ENCODE measurements around the gene TOB2.
"Not testable (repeated sequence)": the region's sequence is repeated elsewhere in the genome, so short reads cannot be mapped to it uniquely, and the experiment has no call there.

TOB2 gene

GRCh38 chr22:41458161-41458728, 11.6 kb upstream of the TOB2 start:
- H4K20me1 ChIP-seq, result peaks cover 0 to 53% (median 21%) of the 10 kb centered on the region in 11 experiments; a peak in 14 of 22 replicates
- peak overlapping the region in 8 of 11 experiments; percentile 2 to 34 (median 20); a peak in 6 of 22 replicates for H3K9ac ChIP-seq
- no peak for TF ChIP-seq Cebpa-rat (IDR thresholded peaks at IDR 0.05)
- H3K9me3 ChIP-seq (replicated peaks in 1 of 11), result no peaks in the 10 kb centered on the region
- H3K36me3 ChIP-seq, result peaks cover 46 to 84% (median 65%) of the 10 kb centered on the region in 11 experiments
- no peaks in the 10 kb centered on the region for H3K27me3 ChIP-seq
- no peak overlapping the region for H3K27ac ChIP-seq
- peak overlapping the region in 8 of 11 experiments; percentile 21 to 64 (median 51); a peak in 16 of 22 replicates for H3K4me2 ChIP-seq
- peaks cover 13 to 28% (median 17%) of the 10 kb centered on the region in 10 experiments for H3K4me1 ChIP-seq
- H3K4me3 ChIP-seq, result no peak overlapping the region

- peak overlapping the region; percentile 82 to 100 (median 98) for H3K4me2 ChIP-seq
- peak overlapping the region; percentile 89 to 98 (median 95) for H3K27ac ChIP-seq
- H3K9ac ChIP-seq, result peak overlapping the region; percentile 90 to 99 (median 95)
- H3K4me3 ChIP-seq, result peak overlapping the region; percentile 88 to 99 (median 96)
- no peaks in the 10 kb centered on the region for H3K9me3 ChIP-seq (replicated peaks in 1 of 11)
- peaks cover 5 to 28% (median 24%) of the 10 kb centered on the region in 11 experiments; a peak in 21 of 22 replicates for H4K20me1 ChIP-seq
- peaks cover 21 to 30% (median 28%) of the 10 kb centered on the region in 10 experiments for H3K4me1 ChIP-seq
- peaks cover under 1 to 21% (median 6%) of the 10 kb centered on the region in 11 experiments; a peak in 17 of 22 replicates for H3K36me3 ChIP-seq
- no peaks in the 10 kb centered on the region for H3K27me3 ChIP-seq
- no peak for TF ChIP-seq Cebpa-rat (IDR thresholded peaks at IDR 0.05)
These were observed 1.7 kb upstream of the TOB2 start for GRCh38 chr22:41448189-41448808.

GRCh38 chr22:41447435-41448188, 1.0 kb upstream of the TOB2 start:
- TF ChIP-seq Cebpa-rat (IDR thresholded peaks at IDR 0.05), result no peak
- no peaks in the 10 kb centered on the region for H3K9me3 ChIP-seq (replicated peaks in 1 of 11)
- peak overlapping the region; percentile 89 to 98 (median 95) for H3K27ac ChIP-seq
- peaks cover 27 to 37% (median 34%) of the 10 kb centered on the region in 10 experiments for H3K4me1 ChIP-seq
- H3K4me2 ChIP-seq, result peak overlapping the region; percentile 82 to 100 (median 98)
- peak overlapping the region; percentile 90 to 99 (median 95) for H3K9ac ChIP-seq
- peak overlapping the region; percentile 88 to 99 (median 96) for H3K4me3 ChIP-seq
- H3K27me3 ChIP-seq, result no peaks in the 10 kb centered on the region
- H3K36me3 ChIP-seq, result peaks cover 6 to 23% (median 13%) of the 10 kb centered on the region in 11 experiments; a peak in 19 of 22 replicates
- peaks cover 12 to 35% (median 31%) of the 10 kb centered on the region in 11 experiments; a peak in 21 of 22 replicates for H4K20me1 ChIP-seq

GRCh38 chr22:41446057-41446501, 522 bp downstream of the TOB2 start:
- H3K4me3 ChIP-seq, result peak overlapping the region; percentile 88 to 99 (median 96)
- no peaks in the 10 kb centered on the region for H3K27me3 ChIP-seq
- peak overlapping the region; percentile 90 to 99 (median 95) for H3K9ac ChIP-seq
- no peaks in the 10 kb centered on the region for H3K9me3 ChIP-seq (replicated peaks in 1 of 11)
- H3K4me2 ChIP-seq, result peak overlapping the region; percentile 81 to 100 (median 96)
- no peak for TF ChIP-seq Cebpa-rat (IDR thresholded peaks at IDR 0.05)
- peaks cover 41 to 52% (median 44%) of the 10 kb centered on the region in 10 experiments for H3K4me1 ChIP-seq
- H3K36me3 ChIP-seq, result peaks cover 20 to 31% (median 28%) of the 10 kb centered on the region in 11 experiments
- H4K20me1 ChIP-seq, result peaks cover 26 to 51% (median 46%) of the 10 kb centered on the region in 11 experiments; a peak in 21 of 22 replicates
- peak overlapping the region; percentile 89 to 98 (median 95) for H3K27ac ChIP-seq

- H3K4me2 ChIP-seq, result peak overlapping the region; percentile 81 to 100 (median 96)
- no peaks in the 10 kb centered on the region for H3K9me3 ChIP-seq (replicated peaks in 1 of 11)
- peaks cover 44 to 54% (median 49%) of the 10 kb centered on the region in 10 experiments for H3K4me1 ChIP-seq
- H3K4me3 ChIP-seq, result peak overlapping the region; percentile 88 to 99 (median 96)
- peaks cover 26 to 37% (median 35%) of the 10 kb centered on the region in 11 experiments for H3K36me3 ChIP-seq
- H3K27me3 ChIP-seq, result no peaks in the 10 kb centered on the region
- TF ChIP-seq Cebpa-rat (IDR thresholded peaks at IDR 0.05), result no peak
- H3K9ac ChIP-seq, result peak overlapping the region; percentile 90 to 99 (median 95)
- peak overlapping the region; percentile 89 to 98 (median 95) for H3K27ac ChIP-seq
- peaks cover 33 to 57% (median 53%) of the 10 kb centered on the region in 11 experiments; a peak in 21 of 22 replicates for H4K20me1 ChIP-seq
These were observed 1.2 kb downstream of the TOB2 start for GRCh38 chr22:41445129-41446056.

- H3K36me3 ChIP-seq, result peaks cover 26 to 46% (median 42%) of the 10 kb centered on the region in 11 experiments
- H4K20me1 ChIP-seq, result peaks cover 42 to 66% (median 61%) of the 10 kb centered on the region in 11 experiments
- no peaks in the 10 kb centered on the region for H3K27me3 ChIP-seq
- H3K4me3 ChIP-seq, result peak overlapping the region; percentile 88 to 99 (median 96)
- no peak for TF ChIP-seq Cebpa-rat (IDR thresholded peaks at IDR 0.05)
- H3K9me3 ChIP-seq (replicated peaks in 1 of 11), result no peaks in the 10 kb centered on the region
- H3K27ac ChIP-seq, result peak overlapping the region; percentile 89 to 98 (median 95)
- peak overlapping the region; percentile 90 to 99 (median 95) for H3K9ac ChIP-seq
- H3K4me2 ChIP-seq, result peak overlapping the region; percentile 81 to 100 (median 96)
- peaks cover 44 to 55% (median 51%) of the 10 kb centered on the region in 10 experiments for H3K4me1 ChIP-seq
These were observed 2.1 kb downstream of the TOB2 start for GRCh38 chr22:41444360-41445128.

- Histone ChIP-seq H3K4me1 (peaks cover 44 to 53% (median 51%) of the 10 kb centered on the region in 10 experiments), H3K9me3 (replicated peaks in 1 of 11) (no peaks in the 10 kb centered on the region), H3K9ac (peak overlapping the region in 4 of 11 experiments; percentile 6 to 58 (median 8); a peak in 1 of 22 replicates), H3K27me3 (no peaks in the 10 kb centered on the region), H3K27ac (no peak overlapping the region), H3K4me2 (peak overlapping the region in 7 of 11 experiments; percentile 57 to 99 (median 85); a peak in 8 of 22 replicates), H3K4me3 (no peak overlapping the region), H4K20me1 (peaks cover 64 to 88% (median 84%) of the 10 kb centered on the region in 11 experiments), H3K36me3 (peaks cover 34 to 68% (median 60%) of the 10 kb centered on the region in 11 experiments)
- no peak for TF ChIP-seq Cebpa-rat (IDR thresholded peaks at IDR 0.05)
These were observed 4.3 kb downstream of the TOB2 start for GRCh38 chr22:41442240-41442792.

GRCh38 chr22:41440511-41440910, 6.1 kb downstream of the TOB2 start:
- H3K27ac ChIP-seq; H3K9me3 ChIP-seq (replicated peaks in 1 of 11); H3K4me3 ChIP-seq; H3K27me3 ChIP-seq: not testable (repeated sequence)
- Histone ChIP-seq H3K4me1 (peaks cover 44 to 53% (median 51%) of the 10 kb centered on the region in 10 experiments), H3K4me2 (peak overlapping the region in 9 of 11 experiments; percentile 2 to 57 (median 24); a peak in 8 of 22 replicates), H4K20me1 (peaks cover 82 to 98% (median 95%) of the 10 kb centered on the region in 11 experiments), H3K9ac (peak overlapping the region in 6 of 11 experiments; percentile 5 to 44 (median 20); a peak in 4 of 22 replicates), H3K36me3 (peaks cover 52 to 86% (median 78%) of the 10 kb centered on the region in 11 experiments)

Measured in BLaER1 treated with 17β-estradiol and CSF1 and Interleukin-3, amounts not matched to agents 10 nM and 100 nM (cell line).